ENCODE measurements around the gene PTDSS2.

PTDSS2 gene

GRCh38 chr11:447923-448731 lies 2.0 kb upstream of the PTDSS2 start:
- peak; percentile 74 to 75 for TF ChIP-seq CTCF (IDR thresholded peaks at IDR 0.05)
- H3K4me3 ChIP-seq = peak overlapping the region; percentile 58 to 64
- no peaks in the 10 kb centered on the region for H3K9me3 ChIP-seq
- peak overlapping the region; percentile 84 to 89 for H3K27ac ChIP-seq
- DNase-seq = peak; percentile 95 to 96
- intact Hi-C loops (cut with DNase I; ENCODE audit: low total_unique reads) = loop anchor here (5.0 kb wide), 1 partner anchor 241 kb away; the partner anchor contains the start of genes BET1L and RIC8A
- peaks cover 0 to 35% (median 29%) of the 10 kb centered on the region in 4 donors for H3K4me1 ChIP-seq
- H3K27me3 ChIP-seq = peaks cover 0 to 24% of the 10 kb centered on the region in 2 donors
- H3K36me3 ChIP-seq = peaks cover 0 to 14% (median 0%) of the 10 kb centered on the region in 3 donors

GRCh38 chr11:450809-451451 lies 851 bp downstream of the PTDSS2 start:
- TF ChIP-seq CTCF (IDR thresholded peaks at IDR 0.05) = no peak
- peaks cover 0 to 32% (median 12%) of the 10 kb centered on the region in 3 donors for H3K36me3 ChIP-seq
- peaks cover 0 to 3% of the 10 kb centered on the region in 2 donors for H3K27me3 ChIP-seq
- H3K9me3 ChIP-seq = no peaks in the 10 kb centered on the region
- peak overlapping the region; percentile 83 to 84 for H3K27ac ChIP-seq
- peak in 1 of 2 donors; percentile 74 for DNase-seq
- intact Hi-C loops (cut with DNase I; ENCODE audit: low total_unique reads) = loop anchor here (5.0 kb wide), 1 partner anchor 51 kb away; no protein-coding TSS in a partner anchor
- peak overlapping the region; percentile 79 to 91 for H3K4me3 ChIP-seq
- H3K4me1 ChIP-seq = peaks cover 0 to 37% (median 29%) of the 10 kb centered on the region in 4 donors

GRCh38 chr11:451738-452137 lies 1.7 kb downstream of the PTDSS2 start:
- Histone ChIP-seq H3K36me3 (peaks cover 0 to 32% (median 12%) of the 10 kb centered on the region in 3 donors), H3K4me1 (peaks cover 0 to 37% (median 29%) of the 10 kb centered on the region in 4 donors), H3K4me3 (peak overlapping the region; percentile 79 to 91), H3K9me3 (no peaks in the 10 kb centered on the region), H3K27me3 (no peaks in the 10 kb centered on the region), H3K27ac (peak overlapping the region; percentile 83 to 84)
- TF ChIP-seq CTCF (IDR thresholded peaks at IDR 0.05) = no peak
- intact Hi-C loops (cut with DNase I; ENCODE audit: low total_unique reads) = loop anchor here (5.0 kb wide), 1 partner anchor 51 kb away; no protein-coding TSS in a partner anchor
- DNase-seq = no peak

GRCh38 chr11:452203-452744 lies 2.2 kb downstream of the PTDSS2 start:
- no peak for TF ChIP-seq CTCF (IDR thresholded peaks at IDR 0.05)
- Histone ChIP-seq H3K36me3 (peaks cover 0 to 32% (median 12%) of the 10 kb centered on the region in 3 donors), H3K27me3 (no peaks in the 10 kb centered on the region), H3K4me3 (no peak overlapping the region), H3K4me1 (peaks cover 0 to 37% (median 29%) of the 10 kb centered on the region in 4 donors), H3K9me3 (no peaks in the 10 kb centered on the region), H3K27ac (no peak overlapping the region)
- intact Hi-C loops (cut with DNase I; ENCODE audit: low total_unique reads) = loop anchor here (5.0 kb wide), 1 partner anchor 50 kb away; no protein-coding TSS in a partner anchor
- no peak for DNase-seq

- no peak for TF ChIP-seq CTCF (IDR thresholded peaks at IDR 0.05)
- Histone ChIP-seq H3K4me3 (no peak overlapping the region), H3K36me3 (peaks cover 0 to 32% (median 12%) of the 10 kb centered on the region in 3 donors), H3K27me3 (no peaks in the 10 kb centered on the region), H3K4me1 (peaks cover 0 to 37% (median 29%) of the 10 kb centered on the region in 4 donors), H3K27ac (no peak overlapping the region), H3K9me3 (no peaks in the 10 kb centered on the region)
- no peak for DNase-seq
- intact Hi-C loops (cut with DNase I; ENCODE audit: low total_unique reads) = loop anchor here (5.0 kb wide), 1 partner anchor 49 kb away; no protein-coding TSS in a partner anchor
Measured at GRCh38 chr11:452916-453527, 2.9 kb downstream of the PTDSS2 start.

All from tibial artery (tissue), 4 donors.